ENCODE measurements around the gene ATF1.

DNA sequence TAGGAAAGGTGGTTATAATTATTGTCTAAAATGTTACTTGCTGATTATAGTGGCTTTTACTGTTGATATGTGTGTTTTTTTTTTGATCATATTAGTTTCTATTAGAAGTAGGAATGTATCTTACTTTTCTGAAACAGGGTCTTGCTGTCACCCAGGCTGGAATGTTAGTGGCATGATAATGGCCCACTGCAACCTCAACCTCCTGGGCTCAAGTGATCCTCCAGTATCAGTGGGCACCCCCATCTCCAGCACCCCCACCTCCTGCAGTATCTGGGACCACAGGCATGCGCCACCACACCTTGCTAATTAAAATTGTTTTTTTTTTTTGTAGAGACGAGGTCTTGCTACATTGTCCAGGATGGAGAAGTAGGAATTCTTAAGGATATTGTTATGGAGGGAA, 11.3 kb downstream of the ATF1 start:
- TF ChIP-seq, protein P1, sequence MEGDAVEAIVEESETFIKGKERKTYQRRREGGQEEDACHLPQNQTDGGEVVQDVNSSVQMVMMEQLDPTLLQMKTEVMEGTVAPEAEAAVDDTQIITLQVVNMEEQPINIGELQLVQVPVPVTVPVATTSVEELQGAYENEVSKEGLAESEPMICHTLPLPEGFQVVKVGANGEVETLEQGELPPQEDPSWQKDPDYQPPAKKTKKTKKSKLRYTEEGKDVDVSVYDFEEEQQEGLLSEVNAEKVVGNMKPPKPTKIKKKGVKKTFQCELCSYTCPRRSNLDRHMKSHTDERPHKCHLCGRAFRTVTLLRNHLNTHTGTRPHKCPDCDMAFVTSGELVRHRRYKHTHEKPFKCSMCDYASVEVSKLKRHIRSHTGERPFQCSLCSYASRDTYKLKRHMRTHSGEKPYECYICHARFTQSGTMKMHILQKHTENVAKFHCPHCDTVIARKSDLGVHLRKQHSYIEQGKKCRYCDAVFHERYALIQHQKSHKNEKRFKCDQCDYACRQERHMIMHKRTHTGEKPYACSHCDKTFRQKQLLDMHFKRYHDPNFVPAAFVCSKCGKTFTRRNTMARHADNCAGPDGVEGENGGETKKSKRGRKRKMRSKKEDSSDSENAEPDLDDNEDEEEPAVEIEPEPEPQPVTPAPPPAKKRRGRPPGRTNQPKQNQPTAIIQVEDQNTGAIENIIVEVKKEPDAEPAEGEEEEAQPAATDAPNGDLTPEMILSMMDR (IDR thresholded peaks at IDR 0.05): no peak
- no peak for TF ChIP-seq EZH2phosphoT487 (IDR thresholded peaks at IDR 0.05)

Measured in neural progenitor cell (in vitro differentiated cells).